ENCODE data around the gene NOC2L. TPM values are rescaled to one million over a fixed set of nuclear protein-coding genes. Genes with fewer than 3 reads are reported as not detected.

Gene NOC2L
- total RNA-seq, 2 experiments from 2014 or later = 50.2 to 52.0 TPM

DNA sequence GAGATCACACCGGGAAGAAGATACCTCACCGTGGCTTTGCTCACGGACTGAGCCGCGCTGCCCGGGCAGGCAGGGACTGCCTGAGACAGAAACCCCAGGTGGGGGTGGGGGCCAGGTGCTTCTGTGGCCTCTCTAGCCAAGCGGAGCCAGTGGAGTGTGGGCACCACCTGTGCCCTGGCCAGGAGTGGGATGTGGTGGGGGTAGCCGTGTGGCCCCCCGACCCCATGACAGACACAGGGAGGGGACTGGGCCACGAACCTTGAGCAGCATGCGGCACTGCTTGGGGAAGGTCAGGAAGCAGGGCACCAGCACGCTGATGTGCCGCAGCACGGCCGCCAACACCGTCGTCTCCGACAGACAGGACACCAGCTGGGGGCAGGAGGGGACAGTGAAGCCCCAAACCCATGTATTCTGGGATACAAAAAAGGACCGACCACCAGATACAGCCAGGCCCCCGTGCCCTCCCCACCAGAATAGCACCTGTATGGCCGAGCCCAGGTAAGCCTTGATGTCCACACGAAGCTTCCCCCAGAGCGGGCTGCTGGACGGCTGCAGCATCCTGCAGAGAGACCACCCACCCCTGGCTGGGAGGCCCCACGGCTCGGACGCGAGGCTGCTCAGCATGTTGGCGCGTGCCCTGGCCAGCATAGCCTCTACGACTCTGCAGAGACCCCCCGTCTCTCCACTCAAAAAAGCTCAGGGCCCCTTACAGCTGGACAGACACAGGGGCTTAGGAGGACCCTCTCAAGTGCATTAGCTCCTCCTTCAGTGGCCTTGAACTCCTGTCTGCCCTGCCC, 5.3 kb downstream of the NOC2L start:
- TF ChIP-seq, protein P1, sequence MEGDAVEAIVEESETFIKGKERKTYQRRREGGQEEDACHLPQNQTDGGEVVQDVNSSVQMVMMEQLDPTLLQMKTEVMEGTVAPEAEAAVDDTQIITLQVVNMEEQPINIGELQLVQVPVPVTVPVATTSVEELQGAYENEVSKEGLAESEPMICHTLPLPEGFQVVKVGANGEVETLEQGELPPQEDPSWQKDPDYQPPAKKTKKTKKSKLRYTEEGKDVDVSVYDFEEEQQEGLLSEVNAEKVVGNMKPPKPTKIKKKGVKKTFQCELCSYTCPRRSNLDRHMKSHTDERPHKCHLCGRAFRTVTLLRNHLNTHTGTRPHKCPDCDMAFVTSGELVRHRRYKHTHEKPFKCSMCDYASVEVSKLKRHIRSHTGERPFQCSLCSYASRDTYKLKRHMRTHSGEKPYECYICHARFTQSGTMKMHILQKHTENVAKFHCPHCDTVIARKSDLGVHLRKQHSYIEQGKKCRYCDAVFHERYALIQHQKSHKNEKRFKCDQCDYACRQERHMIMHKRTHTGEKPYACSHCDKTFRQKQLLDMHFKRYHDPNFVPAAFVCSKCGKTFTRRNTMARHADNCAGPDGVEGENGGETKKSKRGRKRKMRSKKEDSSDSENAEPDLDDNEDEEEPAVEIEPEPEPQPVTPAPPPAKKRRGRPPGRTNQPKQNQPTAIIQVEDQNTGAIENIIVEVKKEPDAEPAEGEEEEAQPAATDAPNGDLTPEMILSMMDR (IDR thresholded peaks at IDR 0.05) = no peak
- intact Hi-C loops (cut with DNase I, micrococcal nuclease) = no loop called here
- CTCF ChIA-PET = no interaction called here
- Histone ChIP-seq H3K36me3 (ENCODE audit: insufficient read depth, low read length) (peaks cover 85% of the 10 kb centered on the region), H3K9me3 (ENCODE audit: control insufficient read depth in 1 of 2, insufficient read depth in 1 of 2, low read length in 2 of 2) (no peaks in the 10 kb centered on the region), H3K4me3 (ENCODE audit: low read length) (no peak overlapping the region), H3K4me1 (ENCODE audit: insufficient read depth, low read length) (peaks cover 20% of the 10 kb centered on the region), H3K27ac (ENCODE audit: low read depth in 1 of 2, low read length in 2 of 2) (no peak overlapping the region), H3K27me3 (ENCODE audit: control insufficient read depth in 1 of 2, insufficient read depth in 2 of 2, low read length in 2 of 2) (no peaks in the 10 kb centered on the region)
- peaks cover 88% of the 10 kb centered on the region for H3K36me3 Mint-ChIP-seq (ENCODE audit: low read depth)
- H3K27ac Mint-ChIP-seq = no peak overlapping the region
- no peaks in the 10 kb centered on the region for H3K9me3 Mint-ChIP-seq
- no peak for DNase-seq
- POLR2A ChIA-PET = no interaction called here
- H3K4me1 Mint-ChIP-seq (ENCODE audit: low read depth) = peaks cover 12% of the 10 kb centered on the region
- ATAC-seq (ENCODE audit: poor library complexity) = no peak
- H3K27me3 Mint-ChIP-seq = no peaks in the 10 kb centered on the region
- peak overlapping the region; percentile 45 for H3K4me3 Mint-ChIP-seq

DNA sequence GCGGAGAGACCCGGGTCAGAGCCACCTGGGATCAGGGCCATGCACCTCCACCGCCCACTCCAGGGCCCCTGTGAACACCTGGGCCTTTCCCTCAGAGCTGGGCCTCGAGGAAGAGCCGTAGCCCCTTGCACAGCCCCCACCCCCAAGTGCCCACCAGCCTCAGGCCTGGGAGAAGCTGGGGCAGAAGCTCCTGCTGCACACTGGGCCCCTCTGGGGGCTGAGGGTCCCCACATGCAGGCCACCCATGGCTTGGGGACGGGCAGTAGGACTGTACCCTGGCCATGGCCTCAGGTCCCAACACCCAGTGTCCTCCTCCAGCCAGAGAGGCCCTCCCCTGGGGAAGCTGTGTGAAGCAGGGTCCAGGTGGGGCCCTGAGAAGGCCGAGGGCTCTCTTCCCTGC, 6.5 kb downstream of the NOC2L start:
- Mint-ChIP-seq H3K36me3 (ENCODE audit: low read depth) (peaks cover 84% of the 10 kb centered on the region), H3K27ac (no peak overlapping the region), H3K4me1 (ENCODE audit: low read depth) (peaks cover 4% of the 10 kb centered on the region), H3K9me3 (no peaks in the 10 kb centered on the region), H3K4me3 (peak overlapping the region; percentile 7), H3K27me3 (no peaks in the 10 kb centered on the region)
- peaks cover 8% of the 10 kb centered on the region for H3K4me1 ChIP-seq (ENCODE audit: insufficient read depth, low read length)
- no peak for ATAC-seq (ENCODE audit: poor library complexity)
- H3K36me3 ChIP-seq (ENCODE audit: insufficient read depth, low read length) = peaks cover 95% of the 10 kb centered on the region
- TF ChIP-seq, protein P1 (IDR thresholded peaks at IDR 0.05) = no peak
- no peaks in the 10 kb centered on the region for H3K27me3 ChIP-seq (ENCODE audit: control insufficient read depth in 1 of 2, insufficient read depth in 2 of 2, low read length in 2 of 2)
- POLR2A ChIA-PET = no interaction called here
- H3K9me3 ChIP-seq (ENCODE audit: control insufficient read depth in 1 of 2, insufficient read depth in 1 of 2, low read length in 2 of 2) = no peaks in the 10 kb centered on the region
- CTCF ChIA-PET = no interaction called here
- no peak overlapping the region for H3K4me3 ChIP-seq (ENCODE audit: low read length)
- DNase-seq = no peak
- intact Hi-C loops (cut with DNase I, micrococcal nuclease) = no loop called here
- H3K27ac ChIP-seq (ENCODE audit: low read depth in 1 of 2, low read length in 2 of 2) = no peak overlapping the region

DNA sequence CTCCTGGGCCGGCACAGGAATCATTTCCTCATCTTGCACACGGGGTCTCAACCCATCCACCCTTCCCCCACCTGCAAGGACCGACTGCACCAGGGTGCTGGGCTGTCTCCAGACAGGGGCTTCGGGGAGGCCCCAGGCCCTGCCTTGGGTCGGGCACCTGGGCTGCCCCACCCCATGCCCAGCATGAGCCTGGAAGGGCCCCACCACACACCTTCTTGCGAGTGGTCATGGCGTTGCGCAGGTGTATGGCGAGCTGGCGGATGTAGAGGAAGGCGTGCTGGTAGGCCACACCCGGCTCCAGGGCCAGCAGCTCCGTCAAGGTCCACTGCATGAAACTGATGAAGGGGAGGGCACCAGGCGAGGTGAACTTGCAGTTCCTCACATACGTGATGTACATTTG, 6.9 kb downstream of the NOC2L start:
- DNase-seq (no peak), ATAC-seq (ENCODE audit: poor library complexity) (no peak)
- H3K4me3 Mint-ChIP-seq = no peak overlapping the region
- no peak overlapping the region for H3K4me3 ChIP-seq (ENCODE audit: low read length)
- H3K36me3 ChIP-seq (ENCODE audit: insufficient read depth, low read length) = peaks cover 96% of the 10 kb centered on the region
- TF ChIP-seq, protein P1 (IDR thresholded peaks at IDR 0.05) = no peak
- peaks cover 4% of the 10 kb centered on the region for H3K4me1 ChIP-seq (ENCODE audit: insufficient read depth, low read length)
- no peaks in the 10 kb centered on the region for H3K27me3 Mint-ChIP-seq
- intact Hi-C loops (cut with DNase I, micrococcal nuclease) = no loop called here
- H3K9me3 Mint-ChIP-seq = no peaks in the 10 kb centered on the region
- ChIA-PET CTCF (no interaction called here), POLR2A (no interaction called here)
- peaks cover under 1% of the 10 kb centered on the region for H3K4me1 Mint-ChIP-seq (ENCODE audit: low read depth)
- H3K27me3 ChIP-seq (ENCODE audit: control insufficient read depth in 1 of 2, insufficient read depth in 2 of 2, low read length in 2 of 2) = no peaks in the 10 kb centered on the region
- no peak overlapping the region for H3K27ac ChIP-seq (ENCODE audit: low read depth in 1 of 2, low read length in 2 of 2)
- no peaks in the 10 kb centered on the region for H3K9me3 ChIP-seq (ENCODE audit: control insufficient read depth in 1 of 2, insufficient read depth in 1 of 2, low read length in 2 of 2)
- H3K36me3 Mint-ChIP-seq (ENCODE audit: low read depth) = peaks cover 85% of the 10 kb centered on the region
- no peak overlapping the region for H3K27ac Mint-ChIP-seq
